GM12878 (cell line): ENCODE results near the gene NUP62. TPM values are rescaled to one million over a fixed set of nuclear protein-coding genes. Genes with fewer than 3 reads are reported as not detected.

ENCODE experiments used
- ASH2L ChIP-seq: fragments of 300-600, 200-600 bp; sonication (generic); IDR thresholded peaks from 2 replicates; pipeline ENCODE4 v1.6.1; 2017; ENCODE audit warnings: low read depth, mild to moderate bottlenecking, borderline replicate concordance
- ATF3 ChIP-seq: IDR thresholded peaks from 2 replicates; pipeline ENCODE4 v1.6.1; 2011; ENCODE audit warnings: low read depth, mild to moderate bottlenecking, low read length, moderate library complexity, borderline replicate concordance; ENCODE audit errors: extremely low read depth
- BACH1 ChIP-seq: fragments of 450-650 bp; IDR thresholded peaks from 2 replicates; pipeline ENCODE4 v1.6.1; 2017; ENCODE audit warnings: mild to moderate bottlenecking, borderline replicate concordance
- BMI1 ChIP-seq: fragments of 450-650 bp; IDR thresholded peaks from 2 replicates; pipeline ENCODE4 v1.6.1; 2016; ENCODE audit warnings: mild to moderate bottlenecking, moderate library complexity, borderline replicate concordance
- CBX3 ChIP-seq: fragments of 200-600 bp; sonication (generic); IDR thresholded peaks from 2 replicates; pipeline ENCODE4 v1.6.1; 2016; ENCODE audit warnings: low read depth, borderline replicate concordance
- CHD2 ChIP-seq: IDR thresholded peaks from 2 replicates; pipeline ENCODE4 v1.6.1; 2011; ENCODE audit warnings: low read depth, low read length, improper control_type of control experiment, borderline replicate concordance
- CREM ChIP-seq: IDR thresholded peaks from 2 replicates; pipeline ENCODE4 v1.6.1; 2014; ENCODE audit warnings: antibody characterized with exemption, low read depth
- EGR1 ChIP-seq, 2 experiments: IDR thresholded peaks; 1 replicate in 1 of 2; 2 replicates in 1 of 2; pipeline ENCODE4 v1.6.1; 2011 to 2012; ENCODE audit warnings: low read depth in 2 of 2, low read length in 2 of 2, borderline replicate concordance in 1 of 2, mild to moderate bottlenecking in 1 of 2, moderate library complexity in 1 of 2
- IKZF1 ChIP-seq: fragments of 450-650 bp; conservative IDR thresholded peaks from 2 replicates; pipeline ENCODE4 v1.6.1; 2017; ENCODE audit warnings: antibody characterized with exemption, mild to moderate bottlenecking
- IRF4 ChIP-seq: IDR thresholded peaks from 2 replicates; pipeline ENCODE4 v1.6.1; 2011; ENCODE audit warnings: low read depth, low read length
- KLF5 ChIP-seq: fragments of 450-650 bp; IDR thresholded peaks from 2 replicates; pipeline ENCODE4 v1.6.1; 2014; ENCODE audit warnings: mild to moderate bottlenecking; ENCODE audit not compliant: partially characterized antibody
- NFIC ChIP-seq: IDR thresholded peaks from 2 replicates; pipeline ENCODE4 v1.6.1; 2012; ENCODE audit warnings: low read depth, mild to moderate bottlenecking, inconsistent platforms, low read length, moderate library complexity
- NKRF ChIP-seq: fragments of 450-650 bp; conservative IDR thresholded peaks from 2 replicates; pipeline ENCODE4 v1.6.1; 2017; ENCODE audit warnings: mild to moderate bottlenecking, moderate library complexity
- NR2C2 ChIP-seq: IDR thresholded peaks from 2 replicates; pipeline ENCODE4 v1.6.1; 2011; ENCODE audit warnings: borderline replicate concordance, low read depth; ENCODE audit not compliant: control insufficient read depth, insufficient read length
- NR2F1 ChIP-seq: fragments of 450-650 bp; conservative IDR thresholded peaks from 2 replicates; pipeline ENCODE4 v1.6.1; 2017; ENCODE audit warnings: mild to moderate bottlenecking
- POLR2A ChIP-seq: IDR thresholded peaks from 2 replicates; pipeline ENCODE4 v1.6.1; 2011; ENCODE audit warnings: low read depth, mild to moderate bottlenecking, low read length
- POLR2AphosphoS2 ChIP-seq: IDR thresholded peaks from 2 replicates; pipeline ENCODE4 v1.6.1; 2011; ENCODE audit warnings: low read depth, mild to moderate bottlenecking, low read length, improper control_type of control experiment, moderate library complexity
- POLR2AphosphoS5 ChIP-seq: IDR thresholded peaks from 2 replicates; pipeline ENCODE4 v1.6.1; 2011; ENCODE audit warnings: mild to moderate bottlenecking, low read length, inconsistent platforms
- POU2F2 ChIP-seq: IDR thresholded peaks from 3 replicates; pipeline ENCODE4 v1.6.1; 2011; ENCODE audit warnings: low read depth, mild to moderate bottlenecking, low read length, borderline replicate concordance
- SIN3A ChIP-seq: IDR thresholded peaks from 2 replicates; pipeline ENCODE4 v1.6.1; 2012; ENCODE audit warnings: low read depth, low read length, improper control_type of control experiment
- SKIL ChIP-seq: fragments of 450-650 bp; IDR thresholded peaks from 2 replicates; pipeline ENCODE4 v1.6.1; 2017; ENCODE audit warnings: mild to moderate bottlenecking, low read depth, inconsistent platforms; ENCODE audit not compliant: poor library complexity, severe bottlenecking
- SPI1 ChIP-seq: IDR thresholded peaks from 2 replicates; pipeline ENCODE4 v1.6.1; 2011; ENCODE audit warnings: low read depth, mild to moderate bottlenecking, low read length, moderate library complexity, borderline replicate concordance; ENCODE audit not compliant: insufficient read depth
- polyA plus RNA-seq, 11 experiments: library from polyadenylated mRNA; depleted of rRNA in 4 of 11; unstranded in 6 of 11; stranded (reverse) in 5 of 11; fragments of >200 nt; fragmentation: Nextera tagmentation in 4 of 11; fragmentation: Illumina TruSeq in 1 of 11; extraction: Ambion mirVana in 4 of 11; extraction: Trizol in 1 of 11; gene quantifications; 1 replicate in 1 of 11; 2 replicates in 10 of 11; pipeline versions ENCODE4 v1.2.1 to v1.2.3, GENCODE V29; 2011 to 2016; ENCODE audit warnings: inconsistent platforms in 2 of 11, missing spikeins in 2 of 11, low read depth in 1 of 11
- total RNA-seq, 4 experiments: library from RNA; depleted of rRNA in 3 of 4; stranded (reverse); fragments of >200 nt in 3 of 4; fragmentation: Illumina TruSeq in 1 of 4; extraction: Trizol in 1 of 4; gene quantifications; 2 replicates each; pipeline versions ENCODE4 v1.2.1 to v1.2.3, GENCODE V29; 2013 to 2021
- TF ChIP-seq, protein P1 (sequence below): fragments of 450-650 bp; IDR thresholded peaks from 2 replicates; pipeline ENCODE4 v1.6.1; 2018; ENCODE audit warnings: mild to moderate bottlenecking, low read depth, moderate library complexity; ENCODE audit not compliant: partially characterized antibody

NUP62 gene
- total and polyA plus RNA-seq, 10 of the 15 experiments (the other 5 are each of a cell fraction or from before 2014, with no cell fraction given) = 19.5 to 110 (median 66.9) TPM

DNA sequence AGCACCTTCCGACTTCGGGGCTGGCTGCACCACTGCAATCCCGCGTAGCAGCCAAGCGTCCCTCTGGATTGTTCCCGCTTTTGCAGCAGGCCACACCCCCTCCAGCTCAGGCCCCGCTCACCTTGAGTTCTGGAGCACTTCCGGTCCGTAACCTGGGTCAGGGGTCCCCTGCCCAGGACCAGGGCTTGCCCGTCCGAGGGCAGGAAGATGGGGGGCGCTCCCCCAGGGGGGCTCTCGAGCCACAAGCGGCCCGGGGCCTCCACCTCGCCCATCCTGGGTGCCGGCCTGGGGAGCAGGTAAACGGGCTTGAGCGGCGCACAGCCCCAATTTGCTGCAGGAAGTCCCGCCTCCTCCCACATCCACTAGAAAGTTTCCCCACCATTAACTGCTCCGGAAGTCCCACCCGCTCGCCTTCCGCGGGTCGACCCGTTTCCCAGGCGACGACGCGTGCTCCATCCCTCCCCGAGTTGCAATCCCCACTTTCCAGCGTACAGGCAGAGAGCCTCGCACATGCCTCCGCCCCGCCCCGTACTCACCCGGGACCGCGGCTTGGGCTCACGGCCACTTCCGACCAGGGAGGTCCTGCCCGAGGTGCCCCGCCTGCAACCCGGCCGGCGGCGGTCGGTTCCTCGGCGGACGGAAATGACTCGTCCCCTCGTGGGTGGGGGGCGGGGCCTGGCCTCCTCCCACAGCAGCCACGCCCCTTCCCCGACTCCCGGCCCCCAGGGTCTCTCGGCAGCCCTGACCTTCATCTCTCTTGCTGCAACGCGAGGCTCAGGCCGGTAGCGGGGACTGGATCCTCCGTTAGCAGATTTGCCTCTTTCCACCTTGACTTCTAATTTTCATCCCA, 62.1 kb downstream of the NUP62 start, which contains the start of gene PNKP (continued):
- TF ChIP-seq NKRF (peak; percentile 96), BMI1 (peak; percentile 70), CREM (peak; percentile 87), POLR2A (peak; percentile 96), SIN3A (peak; percentile 77; the same call in 1 of the 2 replicates), CHD2 (peak; percentile 73), NR2C2 (no peak), BACH1 (peak; percentile 75), ASH2L (no peak; the same call in 1 of the 2 replicates), SPI1 (peak; percentile 31; the same call in 1 of the 2 replicates), POLR2AphosphoS5 (peak; percentile 85), EGR1 (IDR thresholded peaks at IDR 0.05; ENCODE audit: borderline replicate concordance in 1 of 2, low read depth in 2 of 2, low read length in 2 of 2) (peak in 1 of 2 experiments; percentile 88; a peak in 2 of 3 replicates), POLR2AphosphoS2 (peak; percentile 86; the same call in 1 of the 2 replicates), SKIL (no peak), NR2F1 (peak; percentile 59), KLF5 (peak; percentile 11), ATF3 (no peak), NFIC (no peak), IKZF1 (peak; percentile 91), IRF4 (0 out of 2 replicates have a peak, but pooled peaks have one; percentile 14), POU2F2 (peak; percentile 30), CBX3 (no peak)
- TF ChIP-seq, protein P1, sequence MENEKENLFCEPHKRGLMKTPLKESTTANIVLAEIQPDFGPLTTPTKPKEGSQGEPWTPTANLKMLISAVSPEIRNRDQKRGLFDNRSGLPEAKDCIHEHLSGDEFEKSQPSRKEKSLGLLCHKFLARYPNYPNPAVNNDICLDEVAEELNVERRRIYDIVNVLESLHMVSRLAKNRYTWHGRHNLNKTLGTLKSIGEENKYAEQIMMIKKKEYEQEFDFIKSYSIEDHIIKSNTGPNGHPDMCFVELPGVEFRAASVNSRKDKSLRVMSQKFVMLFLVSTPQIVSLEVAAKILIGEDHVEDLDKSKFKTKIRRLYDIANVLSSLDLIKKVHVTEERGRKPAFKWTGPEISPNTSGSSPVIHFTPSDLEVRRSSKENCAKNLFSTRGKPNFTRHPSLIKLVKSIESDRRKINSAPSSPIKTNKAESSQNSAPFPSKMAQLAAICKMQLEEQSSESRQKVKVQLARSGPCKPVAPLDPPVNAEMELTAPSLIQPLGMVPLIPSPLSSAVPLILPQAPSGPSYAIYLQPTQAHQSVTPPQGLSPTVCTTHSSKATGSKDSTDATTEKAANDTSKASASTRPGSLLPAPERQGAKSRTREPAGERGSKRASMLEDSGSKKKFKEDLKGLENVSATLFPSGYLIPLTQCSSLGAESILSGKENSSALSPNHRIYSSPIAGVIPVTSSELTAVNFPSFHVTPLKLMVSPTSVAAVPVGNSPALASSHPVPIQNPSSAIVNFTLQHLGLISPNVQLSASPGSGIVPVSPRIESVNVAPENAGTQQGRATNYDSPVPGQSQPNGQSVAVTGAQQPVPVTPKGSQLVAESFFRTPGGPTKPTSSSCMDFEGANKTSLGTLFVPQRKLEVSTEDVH = peak; percentile 66
